Heart left ventricle (tissue), 13 donors: Measurements from ENCODE around the gene ZDHHC14.

Experiments
- POLR2A ChIP-seq, 2 donors: fragments of 450-650 bp; IDR thresholded peaks; one replicate each; pipeline ENCODE4 v1.6.1; 2017; ENCODE audit warnings: antibody characterized with exemption in 2 of 2, mild to moderate bottlenecking in 2 of 2, moderate library complexity in 2 of 2
- TF ChIP-seq, protein P1 (sequence below), 12 donors: fragments of 200-600 bp; sonication (generic) in 4 of 12; IDR thresholded peaks; one replicate each; pipeline versions ENCODE4 v1.5.0 to v1.8.0; 2018 to 2022; ENCODE audit warnings: antibody characterized with exemption in 12 of 12, mild to moderate bottlenecking in 5 of 12
- donor health status: ischemic (EF 13 %, LVEDD 7.1; RV severe dilation, severe dysfunction).
- donor health status: DM: no; HTN: yes; CAD: no.
- donor health status: DM: no; HTN: no; CAD: no.
- donor health status: ischemic (EF 25% LVEDD 6.9; RV normal size, moderate dysfunction).
- donor health status: ischemic (EF 25% LVEDD 5.7; RV mildly dilated, moderate dysfunction).
- donor health status: ischemic (EF 35%, LVEDD 5.7; RV mildly dilated, moderate dysfunction).
- donor health status: nonischemic (EF 11% LVEDD 7.7; RV severe dilation, severe dysfunction).
- donor health status: DM: yes; HTN: yes; CAD: no.
- donor health status: PGD.
- donor health status: ischemic (EF 29% LVEDD 5.4; RV normal size, mild dysfunction).
- donor health status: nonischemic (EF 23%, LVEDD 6.1; RV moderate dilation, normal function).

DNA sequence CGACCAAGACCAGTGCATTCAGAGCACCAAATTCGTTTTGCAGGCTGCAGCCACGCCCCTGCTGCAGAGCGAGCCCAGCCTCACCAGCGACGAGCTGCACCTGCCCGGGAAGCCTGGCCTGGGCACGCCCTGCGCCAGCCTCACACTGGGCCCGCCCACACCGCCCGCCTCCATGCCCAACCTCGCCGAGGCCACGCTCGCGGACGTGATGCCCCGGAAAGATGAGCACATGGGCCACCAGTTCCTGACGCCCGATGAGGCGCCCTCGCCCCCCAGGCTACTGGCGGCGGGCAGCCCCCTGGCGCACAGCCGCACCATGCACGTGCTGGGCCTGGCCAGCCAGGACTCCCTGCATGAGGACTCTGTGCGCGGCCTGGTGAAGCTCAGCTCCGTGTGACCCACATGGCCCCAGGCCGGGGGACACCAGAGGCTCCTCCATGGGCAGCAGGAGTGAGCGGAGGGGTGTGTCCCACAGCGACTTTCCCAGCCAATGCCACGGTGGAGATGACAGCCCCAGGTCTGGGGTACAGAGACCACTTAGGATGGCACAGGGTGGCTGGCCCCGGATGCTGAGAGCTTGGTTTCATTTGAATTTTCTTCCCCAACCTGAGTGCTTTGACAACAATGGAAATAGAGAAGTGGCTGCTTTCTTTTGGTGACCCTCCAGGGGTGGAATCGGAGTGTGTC lies 291.9 kb downstream of the ZDHHC14 start:
- TF ChIP-seq, protein P1, sequence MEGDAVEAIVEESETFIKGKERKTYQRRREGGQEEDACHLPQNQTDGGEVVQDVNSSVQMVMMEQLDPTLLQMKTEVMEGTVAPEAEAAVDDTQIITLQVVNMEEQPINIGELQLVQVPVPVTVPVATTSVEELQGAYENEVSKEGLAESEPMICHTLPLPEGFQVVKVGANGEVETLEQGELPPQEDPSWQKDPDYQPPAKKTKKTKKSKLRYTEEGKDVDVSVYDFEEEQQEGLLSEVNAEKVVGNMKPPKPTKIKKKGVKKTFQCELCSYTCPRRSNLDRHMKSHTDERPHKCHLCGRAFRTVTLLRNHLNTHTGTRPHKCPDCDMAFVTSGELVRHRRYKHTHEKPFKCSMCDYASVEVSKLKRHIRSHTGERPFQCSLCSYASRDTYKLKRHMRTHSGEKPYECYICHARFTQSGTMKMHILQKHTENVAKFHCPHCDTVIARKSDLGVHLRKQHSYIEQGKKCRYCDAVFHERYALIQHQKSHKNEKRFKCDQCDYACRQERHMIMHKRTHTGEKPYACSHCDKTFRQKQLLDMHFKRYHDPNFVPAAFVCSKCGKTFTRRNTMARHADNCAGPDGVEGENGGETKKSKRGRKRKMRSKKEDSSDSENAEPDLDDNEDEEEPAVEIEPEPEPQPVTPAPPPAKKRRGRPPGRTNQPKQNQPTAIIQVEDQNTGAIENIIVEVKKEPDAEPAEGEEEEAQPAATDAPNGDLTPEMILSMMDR (IDR thresholded peaks at IDR 0.05), result no peak
- no peak for TF ChIP-seq POLR2A (IDR thresholded peaks at IDR 0.05)
